ENCODE results near the gene FBN1.

Gene FBN1

DNA sequence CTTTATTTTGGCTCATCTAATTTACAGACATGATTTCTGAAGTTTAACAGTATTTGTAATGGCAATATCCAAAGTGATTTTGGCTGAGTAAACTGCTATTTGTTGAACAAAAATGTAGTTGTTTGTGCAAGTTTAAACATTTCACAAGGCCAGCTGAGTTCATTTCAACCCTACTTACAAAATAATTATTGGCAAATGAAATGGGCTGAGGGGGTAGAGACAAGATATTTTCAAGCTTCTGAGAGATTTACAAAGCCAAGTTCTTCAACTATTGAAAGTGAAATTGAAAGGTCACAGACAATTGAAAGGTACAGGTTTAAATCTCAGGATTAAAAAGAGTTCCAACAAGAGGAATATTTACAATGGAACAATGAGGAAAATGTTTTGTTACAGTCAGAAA is 237.2 kb downstream of the FBN1 start:
- no peaks in the 10 kb centered on the region for H4K20me1 ChIP-seq (ENCODE audit: insufficient read depth, low read length)
- no peaks in the 10 kb centered on the region for H3K27me3 ChIP-seq (replicated peaks; ENCODE audit: insufficient read depth, low read length)
- no peak overlapping the region for H2AFZ ChIP-seq (ENCODE audit: low read length)
- H3F3A ChIP-seq (ENCODE audit: insufficient read depth, low read length): no peaks in the 10 kb centered on the region
- DNase-seq: peak; percentile 24
- no peak overlapping the region for H3K4me3 ChIP-seq (ENCODE audit: low read length)
- TF ChIP-seq, protein P1, sequence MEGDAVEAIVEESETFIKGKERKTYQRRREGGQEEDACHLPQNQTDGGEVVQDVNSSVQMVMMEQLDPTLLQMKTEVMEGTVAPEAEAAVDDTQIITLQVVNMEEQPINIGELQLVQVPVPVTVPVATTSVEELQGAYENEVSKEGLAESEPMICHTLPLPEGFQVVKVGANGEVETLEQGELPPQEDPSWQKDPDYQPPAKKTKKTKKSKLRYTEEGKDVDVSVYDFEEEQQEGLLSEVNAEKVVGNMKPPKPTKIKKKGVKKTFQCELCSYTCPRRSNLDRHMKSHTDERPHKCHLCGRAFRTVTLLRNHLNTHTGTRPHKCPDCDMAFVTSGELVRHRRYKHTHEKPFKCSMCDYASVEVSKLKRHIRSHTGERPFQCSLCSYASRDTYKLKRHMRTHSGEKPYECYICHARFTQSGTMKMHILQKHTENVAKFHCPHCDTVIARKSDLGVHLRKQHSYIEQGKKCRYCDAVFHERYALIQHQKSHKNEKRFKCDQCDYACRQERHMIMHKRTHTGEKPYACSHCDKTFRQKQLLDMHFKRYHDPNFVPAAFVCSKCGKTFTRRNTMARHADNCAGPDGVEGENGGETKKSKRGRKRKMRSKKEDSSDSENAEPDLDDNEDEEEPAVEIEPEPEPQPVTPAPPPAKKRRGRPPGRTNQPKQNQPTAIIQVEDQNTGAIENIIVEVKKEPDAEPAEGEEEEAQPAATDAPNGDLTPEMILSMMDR (IDR thresholded peaks at IDR 0.05; ENCODE audit: low read length): no peak
- TF ChIP-seq EZH2 (optimal IDR thresholded peaks at IDR 0.05; ENCODE audit: low read depth, low read length): no peak
- no peak for TF ChIP-seq EZH2phosphoT487 (IDR thresholded peaks at IDR 0.05; ENCODE audit: low read length)
- H3K9ac ChIP-seq (ENCODE audit: low read length): no peak overlapping the region
- no peaks in the 10 kb centered on the region for H3K79me2 ChIP-seq (ENCODE audit: low read length)
- H3K4me2 ChIP-seq (ENCODE audit: low read depth, low read length): no peak overlapping the region
- no peak overlapping the region for H3K27ac ChIP-seq (ENCODE audit: low read length)
- H3K9me3 ChIP-seq (replicated peaks; ENCODE audit: insufficient read depth, low read length): no peaks in the 10 kb centered on the region
- 0 out of 2 replicates have a peak, but pooled peaks cover 3% of the 10 kb centered on the region for H3K4me1 ChIP-seq (ENCODE audit: low read length)
- H3K9me2 ChIP-seq (replicated peaks; ENCODE audit: insufficient read depth, low read length): no peaks in the 10 kb centered on the region
- no peaks in the 10 kb centered on the region for H3K36me3 ChIP-seq (replicated peaks; ENCODE audit: insufficient read depth, low read length)

GRCh38 chr15:48407646-48408045 is 237.9 kb downstream of the FBN1 start:
- DNase-seq: no peak
- H3K9ac ChIP-seq (ENCODE audit: low read length): no peak overlapping the region
- TF ChIP-seq, protein P1 (IDR thresholded peaks at IDR 0.05; ENCODE audit: low read length): no peak
- TF ChIP-seq EZH2phosphoT487 (IDR thresholded peaks at IDR 0.05; ENCODE audit: low read length) (no peak), EZH2 (optimal IDR thresholded peaks at IDR 0.05; ENCODE audit: low read depth, low read length) (no peak)
- H3K79me2 ChIP-seq (ENCODE audit: low read length): no peaks in the 10 kb centered on the region
- no peak overlapping the region for H2AFZ ChIP-seq (ENCODE audit: low read length)
- no peak overlapping the region for H3K27ac ChIP-seq (ENCODE audit: low read length)
- H4K20me1 ChIP-seq (ENCODE audit: insufficient read depth, low read length): no peaks in the 10 kb centered on the region
- no peaks in the 10 kb centered on the region for H3K36me3 ChIP-seq (replicated peaks; ENCODE audit: insufficient read depth, low read length)
- no peaks in the 10 kb centered on the region for H3F3A ChIP-seq (ENCODE audit: insufficient read depth, low read length)
- no peaks in the 10 kb centered on the region for H3K9me2 ChIP-seq (replicated peaks; ENCODE audit: insufficient read depth, low read length)
- no peaks in the 10 kb centered on the region for H3K27me3 ChIP-seq (replicated peaks; ENCODE audit: insufficient read depth, low read length)
- H3K4me2 ChIP-seq (ENCODE audit: low read depth, low read length): no peak overlapping the region
- 0 out of 2 replicates have a peak, but pooled peaks cover 3% of the 10 kb centered on the region for H3K4me1 ChIP-seq (ENCODE audit: low read length)
- no peak overlapping the region for H3K4me3 ChIP-seq (ENCODE audit: low read length)
- H3K9me3 ChIP-seq (replicated peaks; ENCODE audit: insufficient read depth, low read length): no peaks in the 10 kb centered on the region

- no peak overlapping the region for H3K9ac ChIP-seq (ENCODE audit: low read length)
- no peak overlapping the region for H3K4me2 ChIP-seq (ENCODE audit: low read depth, low read length)
- 0 out of 2 replicates have a peak, but pooled peaks cover 3% of the 10 kb centered on the region for H3K4me1 ChIP-seq (ENCODE audit: low read length)
- no peaks in the 10 kb centered on the region for H3K36me3 ChIP-seq (replicated peaks; ENCODE audit: insufficient read depth, low read length)
- no peaks in the 10 kb centered on the region for H3K9me3 ChIP-seq (replicated peaks; ENCODE audit: insufficient read depth, low read length)
- H3K27me3 ChIP-seq (replicated peaks; ENCODE audit: insufficient read depth, low read length): no peaks in the 10 kb centered on the region
- no peaks in the 10 kb centered on the region for H4K20me1 ChIP-seq (ENCODE audit: insufficient read depth, low read length)
- no peak overlapping the region for H2AFZ ChIP-seq (ENCODE audit: low read length)
- no peak for DNase-seq
- no peak overlapping the region for H3K27ac ChIP-seq (ENCODE audit: low read length)
- no peak overlapping the region for H3K4me3 ChIP-seq (ENCODE audit: low read length)
- H3K79me2 ChIP-seq (ENCODE audit: low read length): no peaks in the 10 kb centered on the region
- no peak for TF ChIP-seq EZH2phosphoT487 (IDR thresholded peaks at IDR 0.05; ENCODE audit: low read length)
- TF ChIP-seq, protein P1 (IDR thresholded peaks at IDR 0.05; ENCODE audit: low read length): peak; percentile 23; the same call in 1 of the 2 replicates
- H3K9me2 ChIP-seq (replicated peaks; ENCODE audit: insufficient read depth, low read length): no peaks in the 10 kb centered on the region
- no peaks in the 10 kb centered on the region for H3F3A ChIP-seq (ENCODE audit: insufficient read depth, low read length)
Observed at GRCh38 chr15:48406911-48407310, 238.6 kb downstream of the FBN1 start.

Measured in MM.1S (cell line).